ENCODE results near the gene PDGFB. TPM values are rescaled to one million over a fixed set of nuclear protein-coding genes. Genes with fewer than 3 reads are reported as not detected.

Gene PDGFB
- total and polyA plus RNA-seq, 2 of the 4 experiments (the other 2 are of a cell fraction), result 0.07 TPM; not detected in 1

DNA sequence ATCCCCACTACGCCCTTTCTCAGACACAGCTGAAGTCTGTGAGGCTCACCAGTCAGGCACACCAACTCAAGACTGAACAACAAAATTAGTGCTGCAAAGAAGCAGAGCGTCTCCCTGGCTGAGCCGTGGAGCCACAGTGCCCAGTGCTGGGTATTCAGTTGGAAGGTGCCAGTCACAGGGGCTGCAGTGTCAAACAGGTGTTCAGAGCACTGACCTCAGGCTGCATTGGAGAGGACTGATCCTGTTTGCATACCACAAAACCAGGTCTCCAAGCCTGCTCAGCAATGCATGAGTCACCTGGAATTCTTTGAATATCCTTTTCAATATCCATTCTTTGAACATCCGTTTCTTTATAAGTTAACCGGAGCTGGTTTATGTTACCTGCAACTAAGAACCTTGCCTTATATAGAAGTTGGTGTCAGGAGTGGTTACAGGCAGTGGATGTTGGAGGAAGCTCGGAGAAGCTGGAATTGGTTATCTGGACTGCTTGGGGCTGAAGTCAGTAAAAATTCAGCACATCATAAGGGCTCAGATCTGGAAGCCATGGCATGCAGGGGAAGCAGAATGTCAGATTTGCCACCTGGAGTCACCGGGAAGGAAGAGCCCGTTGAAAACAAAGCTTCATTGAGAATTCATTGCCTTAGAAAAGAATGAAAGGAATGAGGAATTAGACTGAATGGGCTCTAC lies 30.3 kb downstream of the PDGFB start:
- no peak overlapping the region for H2BK5ac ChIP-seq (ENCODE audit: low read depth, low read length, poor library complexity, severe bottlenecking)
- DNase-seq (peak; percentile 36), ATAC-seq (ENCODE audit: low read depth) (peak; percentile 64)
- H3K4ac ChIP-seq (ENCODE audit: low read depth, low read length), result 0 out of 2 replicates have a peak overlapping the region, but pooled peaks have one; percentile 15
- no peaks in the 10 kb centered on the region; the same call in 1 of the 2 replicates for H3K27me3 ChIP-seq (ENCODE audit: control insufficient read depth, insufficient read depth, low read length)
- H4K5ac ChIP-seq (ENCODE audit: low read depth, low read length), result no peak overlapping the region
- no peaks in the 10 kb centered on the region for H3K36me3 ChIP-seq (ENCODE audit: control insufficient read depth, insufficient read depth, low read length)
- no peak overlapping the region for H2AK9ac ChIP-seq (replicated peaks; ENCODE audit: low read depth, low read length, poor library complexity)
- H3K23ac ChIP-seq (ENCODE audit: low read depth, low read length), result no peak overlapping the region
- H4K91ac ChIP-seq (ENCODE audit: insufficient read depth, low read depth, low read length), result 0 out of 2 replicates have a peak overlapping the region, but pooled peaks have one; percentile 19
- peak; percentile 13; the same call in 1 of the 2 replicates for TF ChIP-seq FOS (IDR thresholded peaks at IDR 0.05; ENCODE audit: low read depth, low read length)
- TF ChIP-seq MAFK (IDR thresholded peaks at IDR 0.05; ENCODE audit: low read depth, low read length), result no peak
- no peak for TF ChIP-seq MAZ (IDR thresholded peaks at IDR 0.05; ENCODE audit: borderline replicate concordance, low read depth, low read length)
- no peak overlapping the region for H3K4me3 ChIP-seq (ENCODE audit: insufficient read depth, low read depth, low read length)
- no peak overlapping the region for H3K18ac ChIP-seq (ENCODE audit: low read depth, low read length)
- WGBS, 2 experiments (ENCODE audit: extremely low coverage in 2 of 2, insufficient read length in 1 of 2), result 57% methylated on average over 1 of the region's 8 CpGs; no CpG with 5 or more reads in 1 of the 2 experiments
- no peak overlapping the region for H4K8ac ChIP-seq (ENCODE audit: low read depth in 2 of 2, low read length in 2 of 2)
- in situ Hi-C loops (cut with MboI; ENCODE audit: low sequenced_read_pairs) (no loop called here), dilution Hi-C loops (cut with HindIII; ENCODE audit: low sequenced_read_pairs, unreplicated experiment) (no loop called here), intact Hi-C loops (cut with micrococcal nuclease) (no loop called here)
- H3K9ac ChIP-seq (ENCODE audit: low read depth, low read length), result no peak overlapping the region
- H3K79me1 ChIP-seq (ENCODE audit: low read depth in 1 of 2, low read length in 2 of 2), result no peaks in the 10 kb centered on the region
- H2BK15ac ChIP-seq (ENCODE audit: low read depth, low read length), result peak overlapping the region; percentile 4; the same call in 1 of the 3 replicates
- H2AFZ ChIP-seq (replicated peaks; ENCODE audit: low read length, poor library complexity), result peak overlapping the region; percentile 34
- no peak overlapping the region for H3K27ac ChIP-seq (ENCODE audit: insufficient read depth, low read length)
- ChIA-PET POLR2A (ENCODE audit: unreplicated experiment) (interaction anchor here (0.6 kb wide), 1 partner anchor 427 kb away, joined by 10 read pairs; no protein-coding TSS in a partner anchor), CTCF (no interaction called here)
- H4K20me1 ChIP-seq (ENCODE audit: insufficient read depth, low read length), result no peaks in the 10 kb centered on the region
- peak overlapping the region; percentile 36; the same call in 1 of the 2 replicates for H2BK20ac ChIP-seq (ENCODE audit: low read depth, low read length)
- peaks cover 5% of the 10 kb centered on the region for H3K4me1 ChIP-seq (ENCODE audit: control insufficient read depth, insufficient read depth, low read length)
- H2AK5ac ChIP-seq (ENCODE audit: low read depth, low read length), result peak overlapping the region; percentile 79; the same call in 1 of the 2 replicates
- H3K9me3 ChIP-seq (ENCODE audit: control insufficient read depth, insufficient read depth, low read length), result no peaks in the 10 kb centered on the region
- no peak overlapping the region for H3K14ac ChIP-seq (replicated peaks; ENCODE audit: low read depth, low read length)
- no TSS peak for BruUV-seq (replicated peaks)
- H2BK120ac ChIP-seq (ENCODE audit: low read depth, low read length), result peak overlapping the region; percentile 17; the same call in 1 of the 2 replicates
- no peak overlapping the region for H3K56ac ChIP-seq (ENCODE audit: extremely low read depth, insufficient read depth, low read length)
- H3K9me1 ChIP-seq (ENCODE audit: insufficient read depth, low read length), result 0 out of 2 replicates have a peak, but pooled peaks cover 6% of the 10 kb centered on the region
- 0 out of 2 replicates have a peak overlapping the region, but pooled peaks have one; percentile 3 for H3K4me2 ChIP-seq (ENCODE audit: low read depth, low read length)

All from IMR-90 (cell line).